ENCODE results near the gene MYL12B. TPM values are rescaled to one million over a fixed set of nuclear protein-coding genes. Genes with fewer than 3 reads are reported as not detected.

The MYL12B gene
- polyA plus RNA-seq, 1 experiment: 787 TPM

DNA sequence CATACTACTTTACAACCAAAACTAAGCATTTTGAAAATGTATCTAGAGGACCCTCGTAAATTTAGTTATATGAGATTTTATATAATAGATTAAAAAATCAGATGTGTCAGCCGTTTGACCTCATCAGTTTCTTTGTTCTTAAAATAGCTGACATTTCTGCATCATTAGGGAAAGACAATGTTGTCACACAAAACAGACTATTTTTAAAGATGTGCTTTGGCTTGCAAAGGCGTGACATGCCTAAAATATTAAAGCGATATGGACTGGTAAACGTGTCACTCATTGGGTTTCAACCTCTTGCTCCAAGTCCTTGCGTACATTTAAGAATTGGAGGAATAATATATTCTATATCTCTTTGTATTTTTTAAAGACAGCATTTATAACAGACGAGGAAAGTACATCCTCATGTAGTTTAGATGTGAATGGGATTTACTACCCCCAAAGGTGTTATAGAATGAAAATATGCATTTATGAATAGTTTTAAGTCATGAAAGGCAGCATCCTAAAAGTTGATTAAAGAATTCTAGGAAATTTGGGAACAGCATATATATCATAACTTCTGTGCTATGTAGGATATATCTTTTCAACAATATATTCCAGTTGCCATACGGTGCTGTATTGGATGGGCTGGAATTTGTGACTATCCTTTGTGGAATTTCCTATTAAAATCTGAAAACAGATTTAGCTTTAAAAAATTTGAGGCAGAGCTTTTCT lies 10.5 kb upstream of the MYL12B start:
- Histone ChIP-seq H3K27me3 (ENCODE audit: control insufficient read depth, insufficient read depth, low read length) (no peaks in the 10 kb centered on the region), H3K27ac (ENCODE audit: low read depth, low read length) (no peak overlapping the region), H3K4me3 (ENCODE audit: low read depth, low read length) (no peak overlapping the region), H3K9me3 (ENCODE audit: control insufficient read depth, insufficient read depth, low read length) (peaks cover 8% of the 10 kb centered on the region)
- ChIA-PET POLR2A (interaction anchor here (0.7 kb wide), 1 partner anchor 598 kb away, joined by 7 read pairs; no protein-coding TSS in a partner anchor), CTCF (interaction anchor here (0.5 to 1.4 kb wide), 3 partner anchors 13 to 744 kb away, joined by 3 read pairs; no protein-coding TSS in a partner anchor)
- DNase-seq (ENCODE audit: low read depth, low spot score): no peak
- TF ChIP-seq, protein P1, sequence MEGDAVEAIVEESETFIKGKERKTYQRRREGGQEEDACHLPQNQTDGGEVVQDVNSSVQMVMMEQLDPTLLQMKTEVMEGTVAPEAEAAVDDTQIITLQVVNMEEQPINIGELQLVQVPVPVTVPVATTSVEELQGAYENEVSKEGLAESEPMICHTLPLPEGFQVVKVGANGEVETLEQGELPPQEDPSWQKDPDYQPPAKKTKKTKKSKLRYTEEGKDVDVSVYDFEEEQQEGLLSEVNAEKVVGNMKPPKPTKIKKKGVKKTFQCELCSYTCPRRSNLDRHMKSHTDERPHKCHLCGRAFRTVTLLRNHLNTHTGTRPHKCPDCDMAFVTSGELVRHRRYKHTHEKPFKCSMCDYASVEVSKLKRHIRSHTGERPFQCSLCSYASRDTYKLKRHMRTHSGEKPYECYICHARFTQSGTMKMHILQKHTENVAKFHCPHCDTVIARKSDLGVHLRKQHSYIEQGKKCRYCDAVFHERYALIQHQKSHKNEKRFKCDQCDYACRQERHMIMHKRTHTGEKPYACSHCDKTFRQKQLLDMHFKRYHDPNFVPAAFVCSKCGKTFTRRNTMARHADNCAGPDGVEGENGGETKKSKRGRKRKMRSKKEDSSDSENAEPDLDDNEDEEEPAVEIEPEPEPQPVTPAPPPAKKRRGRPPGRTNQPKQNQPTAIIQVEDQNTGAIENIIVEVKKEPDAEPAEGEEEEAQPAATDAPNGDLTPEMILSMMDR (IDR thresholded peaks at IDR 0.05; ENCODE audit: low read depth, low read length): no peak

DNA sequence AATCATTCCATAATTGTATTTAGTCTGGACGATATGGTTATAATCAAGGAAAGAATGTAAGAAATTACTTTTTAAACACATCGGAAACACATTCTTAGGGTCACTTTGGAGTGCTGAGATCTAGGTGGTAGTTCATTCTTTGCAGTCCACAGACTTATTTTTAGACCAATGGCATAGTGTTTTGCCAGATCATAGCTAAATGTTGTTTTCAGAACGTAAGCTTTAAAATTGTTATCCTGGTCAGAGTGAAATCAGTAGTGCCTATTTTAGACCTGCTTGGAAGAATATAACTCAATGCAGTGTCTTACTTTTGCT lies 10.0 kb upstream of the MYL12B start:
- ChIA-PET CTCF (interaction anchor here (0.5 to 1.4 kb wide), 2 partner anchors 14 to 618 kb away, joined by 3 read pairs; no protein-coding TSS in a partner anchor), POLR2A (no interaction called here)
- Histone ChIP-seq H3K27ac (ENCODE audit: low read depth, low read length) (no peak overlapping the region), H3K9me3 (ENCODE audit: control insufficient read depth, insufficient read depth, low read length) (peaks cover 4% of the 10 kb centered on the region), H3K4me3 (ENCODE audit: low read depth, low read length) (no peak overlapping the region), H3K27me3 (ENCODE audit: control insufficient read depth, insufficient read depth, low read length) (no peaks in the 10 kb centered on the region)
- DNase-seq (ENCODE audit: low read depth, low spot score): no peak
- TF ChIP-seq, protein P1 (IDR thresholded peaks at IDR 0.05; ENCODE audit: low read depth, low read length): no peak

DNA sequence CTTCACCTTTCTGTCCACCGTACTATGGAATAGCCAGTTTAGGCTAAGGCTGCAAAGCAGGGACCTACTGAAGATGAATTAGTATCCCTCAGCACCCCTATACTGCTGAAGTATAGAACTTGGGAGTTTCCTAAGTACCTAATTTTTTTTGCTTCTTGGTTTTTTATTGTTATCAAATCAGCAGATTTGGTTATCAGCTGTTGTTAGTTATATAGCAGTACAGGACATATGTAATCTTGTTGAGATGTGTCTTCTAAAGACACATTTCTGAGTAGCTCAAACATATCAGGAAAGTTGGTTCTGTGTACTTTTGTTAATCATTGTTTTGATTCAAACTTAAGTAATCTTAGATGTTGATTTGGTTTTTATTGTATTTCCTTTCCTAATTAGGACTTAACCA lies 9.1 kb upstream of the MYL12B start:
- POLR2A ChIA-PET: no interaction called here
- DNase-seq (ENCODE audit: low read depth, low spot score): no peak
- Histone ChIP-seq H3K27me3 (ENCODE audit: control insufficient read depth, insufficient read depth, low read length) (no peaks in the 10 kb centered on the region), H3K27ac (ENCODE audit: low read depth, low read length) (no peak overlapping the region), H3K4me3 (ENCODE audit: low read depth, low read length) (no peak overlapping the region), H3K9me3 (ENCODE audit: control insufficient read depth, insufficient read depth, low read length) (no peaks in the 10 kb centered on the region)
- TF ChIP-seq, protein P1 (IDR thresholded peaks at IDR 0.05; ENCODE audit: low read depth, low read length): no peak
- CTCF ChIA-PET: interaction anchor here (1.4 kb wide), 1 partner anchor 617 kb away, joined by 3 read pairs; no protein-coding TSS in a partner anchor

DNA sequence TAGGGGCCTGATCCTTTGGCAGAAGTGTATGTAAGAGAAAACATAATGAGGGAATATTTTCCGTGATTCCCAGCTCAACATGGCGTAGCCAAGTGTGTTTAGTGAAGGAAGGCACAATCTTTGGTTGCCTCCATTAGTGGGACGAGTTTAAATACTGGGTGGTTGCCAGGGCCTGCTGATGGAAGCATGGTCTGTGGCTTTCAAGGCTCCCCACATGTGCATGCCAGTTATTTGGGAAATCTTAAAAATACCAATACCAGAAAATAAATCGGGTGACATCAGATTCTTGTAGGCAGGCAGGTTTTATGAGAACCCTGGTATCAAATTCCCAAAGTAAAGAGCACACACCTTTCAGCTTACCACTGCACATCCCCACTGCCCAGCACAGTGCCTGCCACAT lies 7.2 kb upstream of the MYL12B start:
- CTCF ChIA-PET: interaction anchor here (1.5 kb wide), 1 partner anchor 200 kb away, joined by 3 read pairs; no protein-coding TSS in a partner anchor
- Histone ChIP-seq H3K27me3 (ENCODE audit: control insufficient read depth, insufficient read depth, low read length) (no peaks in the 10 kb centered on the region), H3K9me3 (ENCODE audit: control insufficient read depth, insufficient read depth, low read length) (no peaks in the 10 kb centered on the region), H3K4me3 (ENCODE audit: low read depth, low read length) (no peak overlapping the region), H3K27ac (ENCODE audit: low read depth, low read length) (no peak overlapping the region)
- TF ChIP-seq, protein P1 (IDR thresholded peaks at IDR 0.05; ENCODE audit: low read depth, low read length): no peak
- POLR2A ChIA-PET: no interaction called here
- no peak for DNase-seq (ENCODE audit: low read depth, low spot score)

DNA sequence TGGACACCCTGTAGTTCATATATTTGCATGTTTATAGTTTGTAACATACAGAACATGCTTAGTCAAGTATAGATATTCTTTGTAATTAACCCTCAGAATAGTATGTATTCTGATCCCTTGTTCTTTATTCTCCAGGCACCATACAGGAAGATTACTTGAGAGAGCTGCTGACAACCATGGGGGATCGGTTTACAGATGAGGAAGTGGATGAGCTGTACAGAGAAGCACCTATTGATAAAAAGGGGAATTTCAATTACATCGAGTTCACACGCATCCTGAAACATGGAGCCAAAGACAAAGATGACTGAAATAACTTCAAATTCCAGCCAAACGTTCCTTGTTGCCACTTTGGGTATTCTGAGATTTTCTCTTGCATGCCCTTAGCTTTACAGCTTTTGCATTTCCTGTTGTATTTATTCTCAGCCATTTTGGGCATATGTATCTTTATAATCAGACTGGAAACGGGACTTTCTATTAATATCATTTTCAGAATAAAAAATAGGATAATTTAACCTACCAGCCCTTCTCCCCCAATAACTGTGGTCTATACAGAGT lies 6.2 kb upstream of the MYL12B start:
- ChIA-PET CTCF (interaction anchor here (0.6 to 1.5 kb wide), 2 partner anchors 199 to 352 kb away, joined by 3 read pairs; no protein-coding TSS in a partner anchor), POLR2A (interaction anchor here (0.6 kb wide), 1 partner anchor 332 kb away, joined by 6 read pairs; no protein-coding TSS in a partner anchor)
- Histone ChIP-seq H3K9me3 (ENCODE audit: control insufficient read depth, insufficient read depth, low read length) (no peaks in the 10 kb centered on the region), H3K4me3 (ENCODE audit: low read depth, low read length) (no peak overlapping the region), H3K27me3 (ENCODE audit: control insufficient read depth, insufficient read depth, low read length) (no peaks in the 10 kb centered on the region), H3K27ac (ENCODE audit: low read depth, low read length) (no peak overlapping the region)
- no peak for DNase-seq (ENCODE audit: low read depth, low spot score)
- TF ChIP-seq, protein P1 (IDR thresholded peaks at IDR 0.05; ENCODE audit: low read depth, low read length): no peak

Measured in AG04450 (cell line).